ENCODE results near the gene S100A9.

S100A9 gene

GRCh38 chr1:153400244-153400643 is 42.6 kb downstream of the S100A9 start:
- H3K27me3 ChIP-seq (ENCODE audit: control insufficient read depth, low read length) = no peaks in the 10 kb centered on the region
- no peaks in the 10 kb centered on the region for H3K79me2 ChIP-seq (ENCODE audit: control insufficient read depth, low read length)
- no peak overlapping the region for H3K4me3 ChIP-seq (ENCODE audit: low read length)
- H3K4me1 ChIP-seq (ENCODE audit: control insufficient read depth, low read length) = no peaks in the 10 kb centered on the region
- no peak overlapping the region for H3K4me2 ChIP-seq (ENCODE audit: low read length)
- no peaks in the 10 kb centered on the region for H3F3A ChIP-seq (ENCODE audit: control insufficient read depth, insufficient read depth)
- no peaks in the 10 kb centered on the region for H3K9me3 ChIP-seq (ENCODE audit: control insufficient read depth, insufficient read depth, low read length)
- TF ChIP-seq EZH2phosphoT487 (IDR thresholded peaks at IDR 0.05; ENCODE audit: borderline replicate concordance, low read length) = no peak
- no peaks in the 10 kb centered on the region for H3K9me2 ChIP-seq (replicated peaks; ENCODE audit: control insufficient read depth, low read length)
- H3K27ac ChIP-seq (ENCODE audit: low read depth, low read length) = no peak overlapping the region
- no peaks in the 10 kb centered on the region for H3K36me3 ChIP-seq (ENCODE audit: control insufficient read depth, low read length)
- no peaks in the 10 kb centered on the region for H4K20me1 ChIP-seq (ENCODE audit: control insufficient read depth, insufficient read depth, low read depth, low read length)

- Histone ChIP-seq H3K27me3 (ENCODE audit: control insufficient read depth, low read length) (no peaks in the 10 kb centered on the region), H3K9me2 (replicated peaks; ENCODE audit: control insufficient read depth, low read length) (no peaks in the 10 kb centered on the region), H3K9me3 (ENCODE audit: control insufficient read depth, insufficient read depth, low read length) (no peaks in the 10 kb centered on the region), H3K27ac (ENCODE audit: low read depth, low read length) (no peak overlapping the region), H3K79me2 (ENCODE audit: control insufficient read depth, low read length) (no peaks in the 10 kb centered on the region), H3K4me1 (ENCODE audit: control insufficient read depth, low read length) (no peaks in the 10 kb centered on the region), H3K4me2 (ENCODE audit: low read length) (no peak overlapping the region), H4K20me1 (ENCODE audit: control insufficient read depth, insufficient read depth, low read depth, low read length) (no peaks in the 10 kb centered on the region), H3K36me3 (ENCODE audit: control insufficient read depth, low read length) (no peaks in the 10 kb centered on the region), H3F3A (ENCODE audit: control insufficient read depth, insufficient read depth) (no peaks in the 10 kb centered on the region), H3K4me3 (ENCODE audit: low read length) (no peak overlapping the region)
- TF ChIP-seq CTCF (IDR thresholded peaks at IDR 0.05; ENCODE audit: low read depth, low read length, poor library complexity, severe bottlenecking) (no peak), EZH2phosphoT487 (IDR thresholded peaks at IDR 0.05; ENCODE audit: borderline replicate concordance, low read length) (no peak)
These were observed 43.8 kb downstream of the S100A9 start for GRCh38 chr1:153401461-153401860.

- Histone ChIP-seq H3K27ac (ENCODE audit: low read depth, low read length) (no peak overlapping the region), H3K79me2 (ENCODE audit: control insufficient read depth, low read length) (no peaks in the 10 kb centered on the region), H3K4me1 (ENCODE audit: control insufficient read depth, low read length) (no peaks in the 10 kb centered on the region), H3K36me3 (ENCODE audit: control insufficient read depth, low read length) (no peaks in the 10 kb centered on the region), H3K9me3 (ENCODE audit: control insufficient read depth, insufficient read depth, low read length) (no peaks in the 10 kb centered on the region), H3K4me3 (ENCODE audit: low read length) (no peak overlapping the region), H3K4me2 (ENCODE audit: low read length) (no peak overlapping the region), H3F3A (ENCODE audit: control insufficient read depth, insufficient read depth) (no peaks in the 10 kb centered on the region), H3K27me3 (ENCODE audit: control insufficient read depth, low read length) (no peaks in the 10 kb centered on the region), H4K20me1 (ENCODE audit: control insufficient read depth, insufficient read depth, low read depth, low read length) (no peaks in the 10 kb centered on the region), H3K9me2 (replicated peaks; ENCODE audit: control insufficient read depth, low read length) (no peaks in the 10 kb centered on the region)
- TF ChIP-seq CTCF (IDR thresholded peaks at IDR 0.05; ENCODE audit: low read depth, low read length, poor library complexity, severe bottlenecking) (no peak), EZH2phosphoT487 (IDR thresholded peaks at IDR 0.05; ENCODE audit: borderline replicate concordance, low read length) (no peak)
These were observed 44.6 kb downstream of the S100A9 start for GRCh38 chr1:153402226-153402625.

GRCh38 chr1:153403421-153404085 is 45.9 kb downstream of the S100A9 start:
- TF ChIP-seq EZH2phosphoT487 (IDR thresholded peaks at IDR 0.05; ENCODE audit: borderline replicate concordance, low read length) (no peak), CTCF (IDR thresholded peaks at IDR 0.05; ENCODE audit: low read depth, low read length, poor library complexity, severe bottlenecking) (no peak)
- no peaks in the 10 kb centered on the region for H3K9me3 ChIP-seq (ENCODE audit: control insufficient read depth, insufficient read depth, low read length)
- H4K20me1 ChIP-seq (ENCODE audit: control insufficient read depth, insufficient read depth, low read depth, low read length) = no peaks in the 10 kb centered on the region
- H3K27me3 ChIP-seq (ENCODE audit: control insufficient read depth, low read length) = no peaks in the 10 kb centered on the region
- no peaks in the 10 kb centered on the region for H3K4me1 ChIP-seq (ENCODE audit: control insufficient read depth, low read length)
- no peaks in the 10 kb centered on the region for H3F3A ChIP-seq (ENCODE audit: control insufficient read depth, insufficient read depth)
- no peaks in the 10 kb centered on the region for H3K79me2 ChIP-seq (ENCODE audit: control insufficient read depth, low read length)
- no peaks in the 10 kb centered on the region for H3K36me3 ChIP-seq (ENCODE audit: control insufficient read depth, low read length)
- H3K4me2 ChIP-seq (ENCODE audit: low read length) = no peak overlapping the region
- H3K4me3 ChIP-seq (ENCODE audit: low read length) = no peak overlapping the region
- no peak overlapping the region for H3K27ac ChIP-seq (ENCODE audit: low read depth, low read length)
- H3K9me2 ChIP-seq (replicated peaks; ENCODE audit: control insufficient read depth, low read length) = no peaks in the 10 kb centered on the region

All from DOHH2 (cell line).